ENCODE results near the gene PAPPA2.
"Not testable (repeated sequence)": the region's sequence is repeated elsewhere in the genome, so short reads cannot be mapped to it uniquely, and the experiment has no call there.

Gene PAPPA2

DNA sequence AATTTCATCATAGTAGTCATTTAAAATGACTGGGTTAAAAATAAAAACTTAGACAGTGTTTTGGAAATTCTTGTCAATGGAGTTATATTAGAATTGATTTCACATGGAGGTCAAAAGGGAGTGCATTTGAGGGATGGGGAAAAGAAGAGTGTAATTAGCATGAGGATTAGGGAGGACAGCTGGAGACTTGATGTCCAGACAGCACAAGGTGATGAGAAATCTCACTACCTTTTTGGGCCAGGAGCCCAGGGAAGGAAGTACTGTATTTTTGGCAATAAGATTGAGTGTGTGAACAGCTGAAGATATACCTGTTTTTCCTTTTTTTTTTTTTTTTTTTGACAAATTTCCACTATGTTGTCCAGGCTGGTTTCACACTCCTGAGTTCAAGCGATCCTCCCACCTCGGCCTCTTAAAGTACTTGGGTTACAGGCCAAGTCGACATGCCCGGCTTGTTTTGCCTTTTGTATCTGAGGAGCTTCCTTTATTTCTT, 163.6 kb downstream of the PAPPA2 start:
- H3K9me2 ChIP-seq (replicated peaks; ENCODE audit: insufficient read depth, low read length): no peaks in the 10 kb centered on the region
- no peak overlapping the region for H3K9ac ChIP-seq (ENCODE audit: low read length)
- H3K27ac ChIP-seq (ENCODE audit: low read length): no peak overlapping the region
- TF ChIP-seq EZH2 (optimal IDR thresholded peaks at IDR 0.05; ENCODE audit: low read depth, low read length): no peak
- TF ChIP-seq, protein P1, sequence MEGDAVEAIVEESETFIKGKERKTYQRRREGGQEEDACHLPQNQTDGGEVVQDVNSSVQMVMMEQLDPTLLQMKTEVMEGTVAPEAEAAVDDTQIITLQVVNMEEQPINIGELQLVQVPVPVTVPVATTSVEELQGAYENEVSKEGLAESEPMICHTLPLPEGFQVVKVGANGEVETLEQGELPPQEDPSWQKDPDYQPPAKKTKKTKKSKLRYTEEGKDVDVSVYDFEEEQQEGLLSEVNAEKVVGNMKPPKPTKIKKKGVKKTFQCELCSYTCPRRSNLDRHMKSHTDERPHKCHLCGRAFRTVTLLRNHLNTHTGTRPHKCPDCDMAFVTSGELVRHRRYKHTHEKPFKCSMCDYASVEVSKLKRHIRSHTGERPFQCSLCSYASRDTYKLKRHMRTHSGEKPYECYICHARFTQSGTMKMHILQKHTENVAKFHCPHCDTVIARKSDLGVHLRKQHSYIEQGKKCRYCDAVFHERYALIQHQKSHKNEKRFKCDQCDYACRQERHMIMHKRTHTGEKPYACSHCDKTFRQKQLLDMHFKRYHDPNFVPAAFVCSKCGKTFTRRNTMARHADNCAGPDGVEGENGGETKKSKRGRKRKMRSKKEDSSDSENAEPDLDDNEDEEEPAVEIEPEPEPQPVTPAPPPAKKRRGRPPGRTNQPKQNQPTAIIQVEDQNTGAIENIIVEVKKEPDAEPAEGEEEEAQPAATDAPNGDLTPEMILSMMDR (IDR thresholded peaks at IDR 0.05; ENCODE audit: low read length): no peak
- no peak for TF ChIP-seq EZH2phosphoT487 (IDR thresholded peaks at IDR 0.05; ENCODE audit: low read length)
- H3K4me3 ChIP-seq (ENCODE audit: low read length): no peak overlapping the region
- no peak for DNase-seq
- no peaks in the 10 kb centered on the region for H3F3A ChIP-seq (ENCODE audit: insufficient read depth, low read length)
- H3K36me3 ChIP-seq (replicated peaks; ENCODE audit: insufficient read depth, low read length): no peaks in the 10 kb centered on the region
- no peak overlapping the region for H2AFZ ChIP-seq (ENCODE audit: low read length)
- no peaks in the 10 kb centered on the region for H4K20me1 ChIP-seq (ENCODE audit: insufficient read depth, low read length)
- H3K9me3 ChIP-seq (replicated peaks; ENCODE audit: insufficient read depth, low read length): no peaks in the 10 kb centered on the region
- no peaks in the 10 kb centered on the region for H3K79me2 ChIP-seq (ENCODE audit: low read length)
- no peaks in the 10 kb centered on the region for H3K27me3 ChIP-seq (replicated peaks; ENCODE audit: insufficient read depth, low read length)
- no peaks in the 10 kb centered on the region for H3K4me1 ChIP-seq (ENCODE audit: low read length)
- no peak overlapping the region for H3K4me2 ChIP-seq (ENCODE audit: low read depth, low read length)

- H3K4me1 ChIP-seq (ENCODE audit: low read length): no peaks in the 10 kb centered on the region
- TF ChIP-seq EZH2 (optimal IDR thresholded peaks at IDR 0.05; ENCODE audit: low read depth, low read length) (no peak), EZH2phosphoT487 (IDR thresholded peaks at IDR 0.05; ENCODE audit: low read length) (no peak)
- TF ChIP-seq, protein P1 (IDR thresholded peaks at IDR 0.05; ENCODE audit: low read length): no peak
- H3K27ac ChIP-seq (ENCODE audit: low read length): no peak overlapping the region
- H3K4me3 ChIP-seq (ENCODE audit: low read length): no peak overlapping the region
- no peaks in the 10 kb centered on the region for H4K20me1 ChIP-seq (ENCODE audit: insufficient read depth, low read length)
- H3F3A ChIP-seq (ENCODE audit: insufficient read depth, low read length): no peaks in the 10 kb centered on the region
- no peak overlapping the region for H3K9ac ChIP-seq (ENCODE audit: low read length)
- no peaks in the 10 kb centered on the region for H3K79me2 ChIP-seq (ENCODE audit: low read length)
- H3K9me3 ChIP-seq (replicated peaks; ENCODE audit: insufficient read depth, low read length): no peaks in the 10 kb centered on the region
- no peak overlapping the region for H3K4me2 ChIP-seq (ENCODE audit: low read depth, low read length)
- no peaks in the 10 kb centered on the region for H3K36me3 ChIP-seq (replicated peaks; ENCODE audit: insufficient read depth, low read length)
- H3K9me2 ChIP-seq (replicated peaks; ENCODE audit: insufficient read depth, low read length): no peaks in the 10 kb centered on the region
- no peak for DNase-seq
- no peak overlapping the region for H2AFZ ChIP-seq (ENCODE audit: low read length)
- H3K27me3 ChIP-seq (replicated peaks; ENCODE audit: insufficient read depth, low read length): no peaks in the 10 kb centered on the region
These were observed 165.8 kb downstream of the PAPPA2 start for GRCh38 chr1:176628775-176629174.

DNA sequence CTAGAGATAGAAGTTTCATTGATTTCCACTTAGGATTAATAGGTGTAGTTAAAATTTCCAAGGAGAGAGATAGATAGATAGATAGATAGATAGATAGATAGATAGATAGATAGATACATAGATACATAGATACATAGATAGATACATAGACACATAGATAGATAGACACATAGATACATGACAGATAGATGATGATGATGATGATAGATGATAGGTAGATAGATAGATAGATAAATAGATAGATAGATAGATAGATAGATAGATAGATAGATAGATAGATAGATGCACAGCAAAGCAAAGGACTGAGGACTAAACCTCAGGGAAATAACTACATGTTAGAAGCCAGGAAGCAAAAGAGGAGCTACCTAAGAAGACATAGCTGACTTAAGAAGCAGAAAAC, 171.8 kb downstream of the PAPPA2 start:
- H3K36me3 ChIP-seq (replicated peaks; ENCODE audit: insufficient read depth, low read length); DNase-seq; H3K9ac ChIP-seq (ENCODE audit: low read length); H3K27ac ChIP-seq (ENCODE audit: low read length); H3K9me3 ChIP-seq (replicated peaks; ENCODE audit: insufficient read depth, low read length); H2AFZ ChIP-seq (ENCODE audit: low read length); H3F3A ChIP-seq (ENCODE audit: insufficient read depth, low read length); H3K9me2 ChIP-seq (replicated peaks; ENCODE audit: insufficient read depth, low read length); H3K27me3 ChIP-seq (replicated peaks; ENCODE audit: insufficient read depth, low read length); H3K4me1 ChIP-seq (ENCODE audit: low read length); H3K4me3 ChIP-seq (ENCODE audit: low read length); H3K79me2 ChIP-seq (ENCODE audit: low read length); H3K4me2 ChIP-seq (ENCODE audit: low read depth, low read length); H4K20me1 ChIP-seq (ENCODE audit: insufficient read depth, low read length): not testable (repeated sequence)

DNA sequence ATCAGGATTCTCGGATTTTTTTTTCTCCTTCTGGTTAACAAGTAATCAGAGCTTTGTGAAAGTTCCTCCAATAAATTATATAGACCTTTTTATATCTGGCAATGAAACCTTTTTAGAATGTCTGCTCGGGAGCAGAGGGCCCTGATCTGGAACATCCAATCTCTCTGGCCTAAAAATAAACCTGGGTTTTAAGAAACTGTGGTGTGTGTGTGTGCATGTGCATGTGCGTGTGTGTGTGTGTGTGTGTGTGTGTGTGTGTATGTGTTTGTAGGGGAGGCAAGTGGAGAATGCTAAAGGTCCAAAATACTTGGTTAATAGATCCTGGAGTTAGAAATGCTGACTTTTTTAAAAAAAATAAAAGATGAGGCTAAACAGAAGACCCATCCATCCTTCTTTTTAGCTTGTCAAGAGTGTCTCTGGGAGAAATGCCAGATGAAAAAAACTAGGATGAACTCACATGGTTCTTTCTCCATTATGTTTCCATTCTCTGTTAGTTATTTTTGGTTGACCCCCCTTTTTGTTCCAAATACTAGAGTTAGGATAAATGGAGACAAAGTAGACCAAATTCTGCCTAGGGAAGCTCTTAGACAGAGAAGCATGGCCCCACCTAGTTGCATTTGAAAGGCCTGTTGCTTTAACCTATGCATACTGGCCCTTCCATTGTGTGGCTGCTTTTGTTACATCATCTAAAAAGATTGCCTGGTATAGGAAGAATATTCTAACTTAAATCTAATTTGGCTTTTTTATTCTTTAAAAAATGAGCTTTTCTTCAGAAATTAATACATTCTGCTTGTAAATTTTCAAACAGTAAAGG, 175.9 kb downstream of the PAPPA2 start:
- TF ChIP-seq EZH2 (optimal IDR thresholded peaks at IDR 0.05; ENCODE audit: low read depth, low read length) (no peak), EZH2phosphoT487 (IDR thresholded peaks at IDR 0.05; ENCODE audit: low read length) (no peak)
- TF ChIP-seq, protein P1 (IDR thresholded peaks at IDR 0.05; ENCODE audit: low read length): no peak
- no peak for DNase-seq
- H2AFZ ChIP-seq (ENCODE audit: low read length): no peak overlapping the region

More for the DNA sequence above, 175.9 kb downstream of the PAPPA2 start:
- Histone ChIP-seq H3K27me3 (replicated peaks; ENCODE audit: insufficient read depth, low read length) (no peaks in the 10 kb centered on the region), H3K4me3 (ENCODE audit: low read length) (no peak overlapping the region), H3K4me1 (ENCODE audit: low read length) (no peaks in the 10 kb centered on the region), H3K9me3 (replicated peaks; ENCODE audit: insufficient read depth, low read length) (no peaks in the 10 kb centered on the region), H3K9me2 (replicated peaks; ENCODE audit: insufficient read depth, low read length) (no peaks in the 10 kb centered on the region), H3K79me2 (ENCODE audit: low read length) (no peaks in the 10 kb centered on the region), H3K9ac (ENCODE audit: low read length) (no peak overlapping the region), H3F3A (ENCODE audit: insufficient read depth, low read length) (no peaks in the 10 kb centered on the region), H3K27ac (ENCODE audit: low read length) (no peak overlapping the region), H3K36me3 (replicated peaks; ENCODE audit: insufficient read depth, low read length) (no peaks in the 10 kb centered on the region), H4K20me1 (ENCODE audit: insufficient read depth, low read length) (no peaks in the 10 kb centered on the region), H3K4me2 (ENCODE audit: low read depth, low read length) (no peak overlapping the region)

All from MM.1S (cell line).